RWPE1 (cell line): ENCODE results near the gene ATP2A3.

Experiments
- CTCF ChIA-PET: fragments of 350-600 bp; sonication (Branson Sonifier 250); formaldehyde crosslinking; extraction: SDS; loops from one replicate; lab custom pipeline; 2021; lab: Yijun Ruan, JAX
- POLR2A ChIA-PET: fragments of 400-600 bp; formaldehyde crosslinking; extraction: SDS; loops from one replicate; lab custom pipeline; 2020; ENCODE audit warnings: antibody characterized with exemption; ENCODE audit not compliant: low non-redundant PET; lab: Yijun Ruan, JAX
- DNase-seq: peaks from one replicate; pipeline ENCODE4 v3.0.0; 2012; ENCODE audit warnings: low spot score
- H3K27ac ChIP-seq: fragments of 450-650 bp; 2 replicates; pipeline ENCODE4 v1.5.1; 2017
- TF ChIP-seq, protein P1 (sequence below): fragments of 450-650 bp; conservative IDR thresholded peaks from 2 replicates; pipeline ENCODE4 v1.5.1; 2017; ENCODE audit warnings: low read depth, mild to moderate bottlenecking

Gene ATP2A3

DNA sequence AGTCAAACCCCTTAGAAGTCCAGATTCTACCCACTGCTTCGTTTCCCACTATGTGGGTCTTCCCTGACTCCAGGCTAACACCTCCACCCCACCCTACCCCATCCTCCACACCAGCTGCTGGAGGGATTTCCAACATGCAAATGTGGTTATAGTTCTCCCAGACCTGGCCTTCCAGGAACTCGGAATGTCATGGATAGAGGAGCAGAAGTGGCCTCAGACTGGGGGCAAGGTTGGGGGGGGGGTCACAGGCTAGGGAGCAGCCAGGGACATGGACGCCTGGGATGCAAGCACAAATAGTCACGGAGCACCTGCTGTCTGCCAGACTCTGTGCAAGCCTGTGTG is 73.4 kb downstream of the ATP2A3 start:
- H3K27ac ChIP-seq: peak overlapping the region; percentile 96
- TF ChIP-seq, protein P1, sequence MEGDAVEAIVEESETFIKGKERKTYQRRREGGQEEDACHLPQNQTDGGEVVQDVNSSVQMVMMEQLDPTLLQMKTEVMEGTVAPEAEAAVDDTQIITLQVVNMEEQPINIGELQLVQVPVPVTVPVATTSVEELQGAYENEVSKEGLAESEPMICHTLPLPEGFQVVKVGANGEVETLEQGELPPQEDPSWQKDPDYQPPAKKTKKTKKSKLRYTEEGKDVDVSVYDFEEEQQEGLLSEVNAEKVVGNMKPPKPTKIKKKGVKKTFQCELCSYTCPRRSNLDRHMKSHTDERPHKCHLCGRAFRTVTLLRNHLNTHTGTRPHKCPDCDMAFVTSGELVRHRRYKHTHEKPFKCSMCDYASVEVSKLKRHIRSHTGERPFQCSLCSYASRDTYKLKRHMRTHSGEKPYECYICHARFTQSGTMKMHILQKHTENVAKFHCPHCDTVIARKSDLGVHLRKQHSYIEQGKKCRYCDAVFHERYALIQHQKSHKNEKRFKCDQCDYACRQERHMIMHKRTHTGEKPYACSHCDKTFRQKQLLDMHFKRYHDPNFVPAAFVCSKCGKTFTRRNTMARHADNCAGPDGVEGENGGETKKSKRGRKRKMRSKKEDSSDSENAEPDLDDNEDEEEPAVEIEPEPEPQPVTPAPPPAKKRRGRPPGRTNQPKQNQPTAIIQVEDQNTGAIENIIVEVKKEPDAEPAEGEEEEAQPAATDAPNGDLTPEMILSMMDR: no peak
- DNase-seq: no peak
- CTCF ChIA-PET: no interaction called here
- POLR2A ChIA-PET: no interaction called here

GRCh38 chr17:3890082-3890877 is 74.0 kb downstream of the ATP2A3 start:
- peak overlapping the region; percentile 96 for H3K27ac ChIP-seq
- TF ChIP-seq, protein P1: no peak
- peak; percentile 95 for DNase-seq
- ChIA-PET POLR2A (interaction anchor here (0.6 to 0.7 kb wide), 3 partner anchors 33 to 45 kb away, joined by 3 to 5 read pairs (median 5); no protein-coding TSS in a partner anchor), CTCF (interaction anchor here (0.7 to 1.3 kb wide), 3 partner anchors 44 to 158 kb away, joined by 3 to 6 read pairs (median 3); partner anchors contain the start of gene NCBP3)

- TF ChIP-seq, protein P1: no peak
- peak overlapping the region; percentile 96 for H3K27ac ChIP-seq
- no peak for DNase-seq
- CTCF ChIA-PET: interaction anchor here (0.7 to 1.3 kb wide), 3 partner anchors 43 to 159 kb away, joined by 3 to 6 read pairs (median 3); partner anchors contain the start of gene NCBP3
- POLR2A ChIA-PET: interaction anchor here (0.6 to 0.7 kb wide), 3 partner anchors 32 to 44 kb away, joined by 3 to 5 read pairs (median 5); no protein-coding TSS in a partner anchor
Measured at GRCh38 chr17:3889325-3890012, 74.8 kb downstream of the ATP2A3 start.

DNA sequence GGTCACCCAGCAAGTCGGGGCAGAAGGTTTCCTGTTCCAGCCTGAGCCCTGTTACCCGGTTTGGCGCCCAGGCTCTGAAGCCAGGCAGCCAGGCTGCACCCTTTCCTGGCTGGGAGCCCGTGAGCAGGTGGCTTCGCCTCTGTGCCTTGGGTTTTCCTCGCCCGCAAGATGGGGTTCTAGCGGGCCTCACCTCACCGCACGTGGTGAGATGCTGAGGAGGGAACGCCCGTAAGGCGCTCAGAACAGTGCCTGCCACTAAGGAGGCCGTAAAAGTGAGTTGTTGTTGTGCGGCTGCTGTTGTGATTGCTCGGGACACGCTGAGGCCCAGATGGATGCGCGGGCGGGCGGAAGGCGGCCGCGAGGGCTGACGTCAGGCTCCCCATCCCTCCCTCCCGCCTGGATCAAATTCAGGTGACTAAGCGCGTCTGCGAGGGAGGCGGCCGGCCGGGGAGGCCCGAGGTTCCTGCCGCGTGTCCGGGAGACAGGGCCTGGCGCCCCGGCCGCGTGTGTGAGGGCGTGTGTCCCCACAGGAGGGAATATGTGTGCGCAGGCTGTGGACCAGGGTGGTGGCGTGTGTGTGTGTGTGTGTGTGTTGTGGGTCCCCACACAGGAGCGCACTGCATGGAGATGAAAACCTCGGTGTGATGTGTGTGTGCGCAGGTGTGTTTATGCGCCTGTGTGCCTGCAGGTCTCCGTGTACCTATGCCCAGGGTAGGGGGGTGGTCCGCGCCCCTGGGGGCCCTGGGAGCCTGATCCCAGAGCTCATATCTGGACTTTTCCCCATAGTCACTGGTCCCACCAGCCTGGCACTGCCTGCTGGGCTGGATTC is 75.7 kb downstream of the ATP2A3 start:
- DNase-seq: peak; percentile 94
- H3K27ac ChIP-seq: peak overlapping the region; percentile 96
- ChIA-PET CTCF (no interaction called here), POLR2A (no interaction called here)
- TF ChIP-seq, protein P1: no peak

DNA sequence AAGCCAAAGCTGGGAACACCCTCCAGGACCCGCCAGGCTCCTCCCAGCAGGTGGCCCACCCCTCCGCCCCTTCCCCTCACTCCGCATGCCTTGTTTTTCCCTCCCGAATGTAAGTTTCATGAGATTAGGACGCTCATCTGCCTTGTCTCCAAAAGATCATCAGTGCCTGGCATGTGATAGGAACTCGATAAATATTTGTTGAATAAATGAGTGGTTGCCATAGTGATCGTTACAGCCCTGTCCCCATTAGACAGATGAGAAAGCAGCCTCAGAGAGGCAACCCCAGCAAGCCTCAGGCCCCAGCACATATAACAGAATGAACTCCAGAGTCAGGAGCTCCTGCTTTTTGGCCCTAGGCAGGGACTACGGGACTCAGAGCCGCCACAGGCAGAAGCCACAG is 76.4 kb downstream of the ATP2A3 start:
- CTCF ChIA-PET: interaction anchor here (0.6 kb wide), 1 partner anchor 318 kb away, joined by 4 read pairs; no protein-coding TSS in a partner anchor
- TF ChIP-seq, protein P1: no peak
- DNase-seq: no peak
- peak overlapping the region; percentile 96 for H3K27ac ChIP-seq
- POLR2A ChIA-PET: no interaction called here
